ENCODE measurements around the gene DOK5. TPM values are rescaled to one million over a fixed set of nuclear protein-coding genes. Genes with fewer than 3 reads are reported as not detected.

The DOK5 gene
- total and polyA plus RNA-seq, 10 of the 15 experiments (the other 5 are each of a cell fraction or from before 2014, with no cell fraction given) = 0.03 TPM; not detected in 9

GRCh38 chr20:54657268-54657826 is 182.0 kb downstream of the DOK5 start:
- in situ Hi-C loops (cut with MboI) (no loop called here), intact Hi-C loops (cut with micrococcal nuclease; ENCODE audit: unreplicated experiment) (no loop called here)
- no peaks in the 10 kb centered on the region for H3K27me3 ChIP-seq (replicated peaks in 1 of 2; ENCODE audit: control insufficient read depth in 2 of 2, insufficient read depth in 2 of 2, low read length in 1 of 2)
- H2AFZ ChIP-seq (ENCODE audit: control insufficient read depth, low read depth, low read length) = no peak overlapping the region
- FAIRE-seq = no peak
- no peak for DNase-seq (ENCODE audit: low read depth, low spot score)
- ATAC-seq = no peak
- H3K4me3 ChIP-seq = no peak overlapping the region
- no peaks in the 10 kb centered on the region for H3K36me3 ChIP-seq (ENCODE audit: control insufficient read depth in 2 of 2, insufficient read depth in 2 of 2, low read length in 1 of 2)
- ChIA-PET RAD21 (ENCODE audit: unreplicated experiment) (no interaction called here), CTCF (interaction anchor here (3.1 kb wide), 1 partner anchor 11 kb away, joined by 18 read pairs; no protein-coding TSS in a partner anchor), POLR2A (no interaction called here), SMC1A (ENCODE audit: uncharacterized antibody, unreplicated experiment) (no interaction called here)
- no peaks in the 10 kb centered on the region for H3K9me3 ChIP-seq (replicated peaks; ENCODE audit: control insufficient read depth, insufficient read depth, low read length)
- WGBS (ENCODE audit: insufficient coverage, insufficient replicate concordance, low lambda C conversion rate, missing lambda C conversion rate) = 28% methylated on average over 2 of the region's 2 CpGs
- no peaks in the 10 kb centered on the region for H3K79me2 ChIP-seq (ENCODE audit: control insufficient read depth, insufficient read depth, low read length)
- TF ChIP-seq, protein P1, sequence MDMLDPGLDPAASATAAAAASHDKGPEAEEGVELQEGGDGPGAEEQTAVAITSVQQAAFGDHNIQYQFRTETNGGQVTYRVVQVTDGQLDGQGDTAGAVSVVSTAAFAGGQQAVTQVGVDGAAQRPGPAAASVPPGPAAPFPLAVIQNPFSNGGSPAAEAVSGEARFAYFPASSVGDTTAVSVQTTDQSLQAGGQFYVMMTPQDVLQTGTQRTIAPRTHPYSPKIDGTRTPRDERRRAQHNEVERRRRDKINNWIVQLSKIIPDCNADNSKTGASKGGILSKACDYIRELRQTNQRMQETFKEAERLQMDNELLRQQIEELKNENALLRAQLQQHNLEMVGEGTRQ (IDR thresholded peaks at IDR 0.05; ENCODE audit: borderline replicate concordance, low read depth, low read length) = no peak
- TF ChIP-seq ETV6 (conservative IDR thresholded peaks at IDR 0.05 in 1 of 2, IDR thresholded peaks at IDR 0.05 in 1 of 2; ENCODE audit: borderline replicate concordance in 1 of 2, low read depth in 1 of 2) (peak in 1 of 2 experiments; percentile 65; a peak in 1 of 4 replicates), PAX8 (IDR thresholded peaks at IDR 0.05) (no peak), MEF2A (IDR thresholded peaks at IDR 0.05; ENCODE audit: insufficient read depth, low read depth, low read length) (no peak), TCF12 (IDR thresholded peaks at IDR 0.05; ENCODE audit: low read depth, low read length) (no peak)
- H4K20me1 ChIP-seq (ENCODE audit: control insufficient read depth, insufficient read depth) = no peaks in the 10 kb centered on the region
- H3K9ac ChIP-seq (ENCODE audit: control insufficient read depth, insufficient read depth, low read length) = no peak overlapping the region
- H3K4me1 ChIP-seq (ENCODE audit: control insufficient read depth, insufficient read depth, low read length) = no peaks in the 10 kb centered on the region
- H3K27ac ChIP-seq (ENCODE audit: control insufficient read depth, insufficient read depth) = no peak overlapping the region
- BruUV-seq (replicated peaks) = no TSS peak
- no peak overlapping the region for H3K4me2 ChIP-seq (ENCODE audit: control insufficient read depth, insufficient read depth)

DNA sequence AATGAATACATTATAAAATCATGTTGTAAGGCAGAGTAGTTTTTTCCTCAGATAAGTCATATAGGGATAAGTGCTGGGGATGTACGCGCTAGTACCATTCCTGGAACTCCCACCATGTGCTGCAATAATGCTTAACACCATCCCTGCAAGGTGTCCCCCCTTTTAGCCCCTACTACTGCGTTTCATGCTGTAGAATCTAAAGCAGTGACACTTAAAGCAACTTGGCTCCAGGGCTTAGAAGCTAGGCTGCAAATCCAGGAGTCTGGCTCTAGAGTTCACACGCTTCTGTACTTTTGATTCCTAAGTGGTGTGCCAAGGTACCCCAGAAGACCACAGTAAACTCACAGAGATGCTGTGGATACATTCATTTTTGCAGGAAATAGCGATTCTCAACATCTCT is 183.1 kb downstream of the DOK5 start:
- no peak for ATAC-seq
- RAD21 ChIA-PET (ENCODE audit: unreplicated experiment) = no interaction called here

More for the DNA sequence above, 183.1 kb downstream of the DOK5 start:
- TF ChIP-seq ZBED1 (IDR thresholded peaks at IDR 0.05; ENCODE audit: borderline replicate concordance) = no peak
- TF ChIP-seq SREBF1 (IDR thresholded peaks at IDR 0.05; ENCODE audit: low read length) = no peak
- TF ChIP-seq CBX5 (IDR thresholded peaks at IDR 0.05; ENCODE audit: low read depth) = no peak
- no peak for TF ChIP-seq ELK1 (IDR thresholded peaks at IDR 0.05; ENCODE audit: low read depth, low read length)
- no peak for TF ChIP-seq ZNF217 (IDR thresholded peaks at IDR 0.05)
- no peak for TF ChIP-seq POU2F2 (IDR thresholded peaks at IDR 0.05; ENCODE audit: borderline replicate concordance, low read depth, low read length)
- TF ChIP-seq FOXM1 (IDR thresholded peaks at IDR 0.05; ENCODE audit: low read depth, low read length) = no peak
- no peak for TF ChIP-seq KLF5 (IDR thresholded peaks at IDR 0.05; ENCODE audit: partially characterized antibody)
- no peak for TF ChIP-seq RAD21 (IDR thresholded peaks at IDR 0.05; ENCODE audit: insufficient read depth, low read depth, low read length)
- TF ChIP-seq BCL11A (IDR thresholded peaks at IDR 0.05; ENCODE audit: low read depth, low read length) = no peak
- no peak for TF ChIP-seq ZNF384 (IDR thresholded peaks at IDR 0.05; ENCODE audit: borderline replicate concordance, low read depth, low read length)
- TF ChIP-seq NBN (IDR thresholded peaks at IDR 0.05) = no peak
- no peak for TF ChIP-seq NR2C1 (IDR thresholded peaks at IDR 0.05)
- H3K27ac ChIP-seq (ENCODE audit: control insufficient read depth, insufficient read depth) = no peak overlapping the region
- in situ Hi-C loops (cut with MboI) (no loop called here), intact Hi-C loops (cut with micrococcal nuclease; ENCODE audit: unreplicated experiment) (no loop called here)
- FAIRE-seq (no peak), DNase-seq (ENCODE audit: low read depth, low spot score) (no peak)
- H3K4me2 ChIP-seq (ENCODE audit: control insufficient read depth, insufficient read depth) = no peak overlapping the region
- H3K4me3 ChIP-seq = no peak overlapping the region
- WGBS (ENCODE audit: insufficient coverage, insufficient replicate concordance, low lambda C conversion rate, missing lambda C conversion rate) = 14% methylated on average over 5 of the region's 5 CpGs
- no peak overlapping the region for H2AFZ ChIP-seq (ENCODE audit: control insufficient read depth, low read depth, low read length)
- no peaks in the 10 kb centered on the region for H3K4me1 ChIP-seq (ENCODE audit: control insufficient read depth, insufficient read depth, low read length)
- no peaks in the 10 kb centered on the region for H3K9me3 ChIP-seq (replicated peaks; ENCODE audit: control insufficient read depth, insufficient read depth, low read length)
- ChIA-PET SMC1A (ENCODE audit: uncharacterized antibody, unreplicated experiment) (no interaction called here), POLR2A (no interaction called here), CTCF (interaction anchor here (1.0 to 3.1 kb wide), 3 partner anchors 10 to 555 kb away, joined by 3 to 18 read pairs (median 3); no protein-coding TSS in a partner anchor)
- H3K79me2 ChIP-seq (ENCODE audit: control insufficient read depth, insufficient read depth, low read length) = no peaks in the 10 kb centered on the region
- H4K20me1 ChIP-seq (ENCODE audit: control insufficient read depth, insufficient read depth) = no peaks in the 10 kb centered on the region
- no TSS peak for BruUV-seq (replicated peaks)
- H3K9ac ChIP-seq (ENCODE audit: control insufficient read depth, insufficient read depth, low read length) = no peak overlapping the region
- no peaks in the 10 kb centered on the region for H3K27me3 ChIP-seq (replicated peaks in 1 of 2; ENCODE audit: control insufficient read depth in 2 of 2, insufficient read depth in 2 of 2, low read length in 1 of 2)
- no peaks in the 10 kb centered on the region for H3K36me3 ChIP-seq (ENCODE audit: control insufficient read depth in 2 of 2, insufficient read depth in 2 of 2, low read length in 1 of 2)
